Fibroblast of villous mesenchyme (primary cell): ENCODE data around the gene EGFL8. TPM values are rescaled to one million over a fixed set of nuclear protein-coding genes. Genes with fewer than 3 reads are reported as not detected.
"Not testable (repeated sequence)": the region's sequence is repeated elsewhere in the genome, so short reads cannot be mapped to it uniquely, and the experiment has no call there.

Source experiments
- DNase-seq: peaks from one replicate; pipeline ENCODE4 v3.0.0-alpha.2; 2010; ENCODE audit warnings: low read depth
- H3K4me3 ChIP-seq: 2 replicates; pipeline ENCODE4 v1.5.1; 2011; ENCODE audit warnings: low read depth, mild to moderate bottlenecking, low read length
- total RNA-seq: library from RNA; depleted of rRNA; stranded (reverse); fragments of >200 nt; gene quantifications from 2 replicates; pipeline ENCODE4 v1.2.3, GENCODE V29; 2012
- TF ChIP-seq, protein P1 (sequence below): IDR thresholded peaks from 2 replicates; pipeline ENCODE4 v1.5.1; 2012; ENCODE audit warnings: low read depth, mild to moderate bottlenecking, low read length; ENCODE audit not compliant: insufficient read depth

The EGFL8 gene
- total RNA-seq, 1 donor, result 2.6 TPM

DNA sequence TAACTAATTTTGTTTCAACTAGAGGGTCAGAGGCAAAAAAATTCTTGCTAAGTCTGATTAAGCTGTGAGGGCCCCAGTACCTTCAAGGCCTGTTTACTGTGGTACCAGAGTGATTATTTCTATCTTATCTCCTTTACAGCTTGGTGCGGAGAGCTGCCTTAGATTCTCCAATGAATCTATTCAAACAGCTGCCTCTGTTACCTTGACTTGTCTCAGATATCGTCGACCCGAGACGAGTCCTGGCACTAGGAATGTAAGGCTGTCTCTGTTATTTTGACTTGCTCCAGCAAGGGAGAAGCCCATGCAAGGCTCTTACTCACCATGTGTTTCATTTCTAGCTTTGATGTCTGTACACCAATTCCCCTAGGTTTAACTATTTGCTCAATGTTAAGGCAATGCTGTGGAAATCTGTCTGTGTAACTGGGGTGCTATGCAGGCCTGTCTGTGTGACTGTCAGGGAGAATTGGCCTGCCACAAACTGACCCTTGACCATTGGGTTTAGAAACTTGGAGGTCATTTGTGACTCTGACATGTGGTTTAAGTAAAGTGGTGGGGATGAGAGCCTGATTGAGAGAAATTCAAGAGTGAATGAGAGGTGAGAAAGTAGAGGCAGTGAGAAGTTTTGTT is 23.9 kb upstream of the EGFL8 start:
- no peak for DNase-seq
- TF ChIP-seq, protein P1, sequence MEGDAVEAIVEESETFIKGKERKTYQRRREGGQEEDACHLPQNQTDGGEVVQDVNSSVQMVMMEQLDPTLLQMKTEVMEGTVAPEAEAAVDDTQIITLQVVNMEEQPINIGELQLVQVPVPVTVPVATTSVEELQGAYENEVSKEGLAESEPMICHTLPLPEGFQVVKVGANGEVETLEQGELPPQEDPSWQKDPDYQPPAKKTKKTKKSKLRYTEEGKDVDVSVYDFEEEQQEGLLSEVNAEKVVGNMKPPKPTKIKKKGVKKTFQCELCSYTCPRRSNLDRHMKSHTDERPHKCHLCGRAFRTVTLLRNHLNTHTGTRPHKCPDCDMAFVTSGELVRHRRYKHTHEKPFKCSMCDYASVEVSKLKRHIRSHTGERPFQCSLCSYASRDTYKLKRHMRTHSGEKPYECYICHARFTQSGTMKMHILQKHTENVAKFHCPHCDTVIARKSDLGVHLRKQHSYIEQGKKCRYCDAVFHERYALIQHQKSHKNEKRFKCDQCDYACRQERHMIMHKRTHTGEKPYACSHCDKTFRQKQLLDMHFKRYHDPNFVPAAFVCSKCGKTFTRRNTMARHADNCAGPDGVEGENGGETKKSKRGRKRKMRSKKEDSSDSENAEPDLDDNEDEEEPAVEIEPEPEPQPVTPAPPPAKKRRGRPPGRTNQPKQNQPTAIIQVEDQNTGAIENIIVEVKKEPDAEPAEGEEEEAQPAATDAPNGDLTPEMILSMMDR, result no peak
- no peak overlapping the region for H3K4me3 ChIP-seq

GRCh38 chr6:32144238-32144637 is 20.2 kb upstream of the EGFL8 start:
- not testable (repeated sequence) for H3K4me3 ChIP-seq, DNase-seq

DNA sequence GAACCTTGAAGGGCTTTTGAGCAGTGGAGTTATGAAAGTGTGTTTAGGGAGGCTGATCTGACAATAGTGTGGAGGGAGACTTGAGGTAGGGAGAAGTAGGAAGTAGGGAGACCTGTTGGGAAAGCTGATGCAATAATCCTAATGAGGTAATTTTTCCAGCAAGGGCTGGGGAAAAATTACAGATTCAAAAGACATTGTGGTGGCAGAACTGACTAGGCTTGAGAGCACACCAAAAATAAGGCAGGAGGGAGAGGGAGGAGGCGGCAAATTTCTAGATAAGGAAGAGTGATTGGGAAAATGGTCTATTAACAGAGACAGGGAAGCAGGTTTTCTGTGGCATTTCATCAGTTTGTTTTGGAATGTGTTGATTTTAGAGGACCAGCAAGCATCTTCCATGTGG is 18.1 kb upstream of the EGFL8 start:
- no peak overlapping the region for H3K4me3 ChIP-seq
- TF ChIP-seq, protein P1, result no peak
- DNase-seq, result no peak

DNA sequence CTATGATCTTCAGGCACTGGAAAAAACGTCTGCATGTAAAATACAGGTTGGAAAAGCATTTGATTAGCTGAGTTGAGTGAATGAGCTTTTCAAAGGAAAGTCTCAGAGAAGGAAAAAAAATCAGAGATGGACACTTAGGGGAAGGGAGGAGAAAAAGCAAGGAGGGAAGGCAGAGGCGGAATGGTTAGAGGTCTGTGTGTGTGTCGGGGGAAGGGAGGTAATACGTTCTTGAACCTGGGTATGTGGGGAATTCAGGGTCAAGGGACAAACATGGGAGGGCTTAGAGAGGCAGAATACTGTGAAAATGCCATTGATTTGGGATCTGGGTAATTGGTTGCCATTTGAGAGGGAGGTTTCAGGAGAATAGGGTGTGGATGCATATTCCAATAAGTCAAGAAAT is 17.7 kb upstream of the EGFL8 start:
- no peak for DNase-seq
- H3K4me3 ChIP-seq, result no peak overlapping the region
- TF ChIP-seq, protein P1, result no peak

DNA sequence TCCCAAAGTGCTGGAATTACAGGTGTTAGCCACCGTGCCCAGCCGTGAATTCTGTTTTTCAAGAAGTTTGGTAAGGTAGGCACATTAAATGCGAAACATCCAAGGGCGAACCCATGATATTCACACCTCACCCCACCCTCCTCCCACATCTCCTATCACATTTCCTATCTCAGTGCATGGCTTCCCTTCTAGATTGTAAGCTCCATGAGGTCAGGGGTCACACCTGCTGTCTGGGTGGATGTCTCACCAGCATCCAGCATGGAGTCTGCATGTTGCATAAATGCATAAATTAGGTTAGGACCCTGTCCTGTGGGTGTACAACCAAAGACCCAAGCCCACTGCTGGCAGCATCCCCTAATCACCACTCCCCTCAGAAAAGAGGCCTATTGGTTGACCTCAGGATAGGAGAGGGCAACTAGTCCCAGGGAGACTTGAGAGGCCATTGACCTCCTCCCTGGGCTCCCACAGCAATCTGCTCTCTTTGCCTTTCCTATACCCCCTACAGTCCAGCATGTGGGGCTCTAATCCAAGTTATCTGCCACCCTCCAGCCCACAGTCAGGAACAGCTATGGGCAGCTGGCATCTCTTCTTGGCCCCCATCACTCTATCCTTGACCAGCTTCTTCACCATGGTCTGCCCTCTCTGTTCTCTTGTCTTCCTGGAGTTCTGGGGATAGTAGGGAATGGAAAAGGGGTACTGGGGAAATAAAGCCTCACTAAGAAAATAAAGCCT is 16.8 kb upstream of the EGFL8 start:
- TF ChIP-seq, protein P1, result no peak
- no peak for DNase-seq
- H3K4me3 ChIP-seq, result no peak overlapping the region

GRCh38 chr6:32148289-32149091 is 15.9 kb upstream of the EGFL8 start:
- DNase-seq, result no peak
- no peak overlapping the region for H3K4me3 ChIP-seq
- TF ChIP-seq, protein P1, result no peak
